B cell (primary cell): ENCODE data around the gene GABRR1. TPM values are rescaled to one million over a fixed set of nuclear protein-coding genes. Genes with fewer than 3 reads are reported as not detected.

Source experiments
- ATAC-seq: fragments of 200-7000 bp; cut with Tn5 transposase; one replicate; pipeline ENCODE4 v1.10.0; 2021; ENCODE audit warnings: low read depth, mild to moderate bottlenecking, moderate number of reproducible peaks, moderate library complexity
- CTCF ChIA-PET: fragments of 350-600 bp; sonication (Branson Sonifier 250); formaldehyde crosslinking; loops from one replicate; lab custom pipeline; 2021; ENCODE audit warnings: antibody characterized with exemption, inconsistent platforms; lab: Charles Lee
- POLR2A ChIA-PET: fragments of 350-600 bp; sonication (Branson Sonifier 250); formaldehyde crosslinking; loops from one replicate; lab custom pipeline; 2021; ENCODE audit warnings: antibody characterized with exemption; lab: Charles Lee
- DNase-seq: peaks from one replicate; pipeline ENCODE4 v3.0.0; 2013
- H2AFZ ChIP-seq: 2 replicates; pipeline ENCODE4 v1.6.1; 2012; ENCODE audit warnings: mild to moderate bottlenecking, low read depth, low read length; ENCODE audit not compliant: insufficient read depth, poor library complexity, severe bottlenecking
- H3K27ac ChIP-seq, 2 donors: 1 replicate in 1 of 2; 2 replicates in 1 of 2; pipeline ENCODE4 v1.5.1; 2012 to 2013; ENCODE audit warnings: low read length in 2 of 2, mild to moderate bottlenecking in 2 of 2, moderate library complexity in 1 of 2
- H3K27me3 ChIP-seq, 4 experiments: fragments of 200-600 bp in 1 of 4; sonication (generic) in 1 of 4; replicated peaks in 1 of 4; 1 replicate in 2 of 4; 2 replicates in 2 of 4; pipeline versions ENCODE4 v1.6.1 to v1.7.0; 2013 to 2016; ENCODE audit warnings: low read length in 3 of 4, mild to moderate bottlenecking in 2 of 4, mixed read lengths in 1 of 4, moderate library complexity in 1 of 4; ENCODE audit not compliant: insufficient read depth in 4 of 4, control insufficient read depth in 3 of 4; ENCODE audit errors: control extremely low read depth in 1 of 4
- H3K36me3 ChIP-seq, 2 experiments: replicated peaks in 1 of 2; 1 replicate in 1 of 2; 2 replicates in 1 of 2; pipeline versions ENCODE4 v1.6.1 to v1.7.1; 2013; ENCODE audit warnings: low read length in 1 of 2; ENCODE audit not compliant: insufficient read depth in 2 of 2, control insufficient read depth in 1 of 2; ENCODE audit errors: control extremely low read depth in 1 of 2, extremely low read depth in 1 of 2
- H3K4me1 ChIP-seq, 2 donors: fragments of 200-600 bp in 1 of 2; sonication (generic) in 1 of 2; 1 replicate in 1 of 2; 2 replicates in 1 of 2; pipeline versions ENCODE4 v1.5.1 to v1.6.1; 2013 to 2017; ENCODE audit warnings: low read length in 2 of 2; ENCODE audit not compliant: control insufficient read depth in 2 of 2, insufficient read depth in 2 of 2
- H3K4me2 ChIP-seq: replicated peaks from 2 replicates; pipeline ENCODE3; 2012; ENCODE audit warnings: mild to moderate bottlenecking, low read depth, low read length; ENCODE audit not compliant: poor library complexity, severe bottlenecking
- H3K4me3 ChIP-seq, 5 experiments: fragments of 200-600 bp in 1 of 5; sonication (generic) in 1 of 5; 1 replicate in 3 of 5; 2 replicates in 2 of 5; pipeline versions ENCODE4 v1.5.1 to v1.7.0; 2011 to 2016; ENCODE audit warnings: low read length in 4 of 5, mild to moderate bottlenecking in 4 of 5, low read depth in 2 of 5, control low read depth in 1 of 5, moderate library complexity in 1 of 5; ENCODE audit not compliant: insufficient read depth in 1 of 5; ENCODE audit errors: control extremely low read depth in 1 of 5, extremely low read depth in 1 of 5
- H3K79me2 ChIP-seq: fragments of 200-600 bp; sonication (generic); one replicate; pipeline ENCODE4 v1.6.0; 2016; ENCODE audit warnings: low read length; ENCODE audit not compliant: control insufficient read depth, insufficient read depth
- H3K9ac ChIP-seq: fragments of 200-600 bp; sonication (generic); 2 replicates; pipeline ENCODE4 v1.6.1; 2017; ENCODE audit warnings: mild to moderate bottlenecking, low read length, moderate library complexity
- H3K9me3 ChIP-seq, 3 donors: one replicate each; pipeline versions ENCODE4 v1.6.1 to v1.7.1; 2013; ENCODE audit warnings: low read length in 2 of 3; ENCODE audit not compliant: control insufficient read depth in 2 of 3, insufficient read depth in 1 of 3; ENCODE audit errors: control extremely low read depth in 1 of 3
- H4K20me1 ChIP-seq: 2 replicates; pipeline ENCODE4 v1.6.0; 2012; ENCODE audit warnings: mild to moderate bottlenecking, low read length; ENCODE audit not compliant: insufficient read depth, control insufficient read depth, poor library complexity, severe bottlenecking
- H3K27ac Mint-ChIP-seq: one replicate; pipeline ENCODE4 v1.8.0; 2021; ENCODE audit warnings: mixed read lengths
- H3K27me3 Mint-ChIP-seq: one replicate; pipeline ENCODE4 v1.8.0; 2021; ENCODE audit warnings: mixed read lengths
- H3K4me1 Mint-ChIP-seq: one replicate; pipeline ENCODE4 v1.8.0; 2021; ENCODE audit warnings: mixed read lengths
- H3K4me3 Mint-ChIP-seq: one replicate; pipeline ENCODE4 v1.8.0; 2021; ENCODE audit warnings: mixed read lengths
- H3K9me3 Mint-ChIP-seq: one replicate; pipeline ENCODE4 v1.8.0; 2022; ENCODE audit warnings: mixed read lengths; ENCODE audit not compliant: insufficient read depth
- EZH2 ChIP-seq: IDR thresholded peaks from 2 replicates; pipeline ENCODE4 v1.6.1; 2012; ENCODE audit warnings: borderline replicate concordance, low read depth, mild to moderate bottlenecking, moderate library complexity, low read length; ENCODE audit not compliant: insufficient read depth, poor library complexity, severe bottlenecking
- WGBS: methylation state at CpG from one replicate; pipeline ENCODE4 v1.1.5; 2013; ENCODE audit warnings: missing lambda C conversion rate; ENCODE audit not compliant: insufficient coverage; 5-methylcytosine and 5-hydroxymethylcytosine counted together
- intact Hi-C: fragments of 100-400 bp; cut with micrococcal nuclease; formaldehyde crosslinking; loops from one replicate; pipeline ENCODE4 v1.10.0; 2022
- polyA plus RNA-seq: library from polyadenylated mRNA; depleted of rRNA; stranded (reverse); fragments of >200 nt; gene quantifications from 2 replicates; pipeline ENCODE4 v1.2.3, GENCODE V29; 2012
- total RNA-seq, 2 donors: library from RNA; stranded (reverse); fragments of 120-200 nt in 1 of 2; gene quantifications; 1 replicate in 1 of 2; 2 replicates in 1 of 2; pipeline versions ENCODE4 v1.2.3 to v1.2.4, GENCODE V29; 2013 to 2022
- TF ChIP-seq, protein P1 (sequence below): fragments of 200-600 bp; IDR thresholded peaks from one replicate; pipeline ENCODE4 v1.8.0; 2022; ENCODE audit warnings: antibody characterized with exemption, mild to moderate bottlenecking

Gene GABRR1
- total and polyA plus RNA-seq, 2 donors (not counting 1 experiment from before 2014, with no cell fraction given): not detected

DNA sequence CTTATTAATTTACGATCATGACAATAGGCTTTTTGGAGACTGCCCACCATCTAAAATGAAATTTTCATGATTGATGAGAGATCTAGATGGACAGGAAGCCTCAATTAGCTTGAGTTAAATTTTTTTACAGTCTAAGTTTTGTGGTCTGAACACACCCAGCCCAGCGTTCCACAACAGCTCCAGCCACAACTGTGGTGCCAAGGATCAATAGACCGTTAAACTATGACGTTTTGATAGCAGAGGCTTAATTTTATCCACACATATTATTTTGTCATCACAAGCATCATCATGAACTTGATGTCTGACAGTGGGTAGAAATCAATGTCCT, 5.5 kb upstream of the GABRR1 start:
- DNase-seq: no peak
- no peaks in the 10 kb centered on the region for H3K36me3 ChIP-seq
- H4K20me1 ChIP-seq: no peaks in the 10 kb centered on the region
- Mint-ChIP-seq H3K4me3 (no peak overlapping the region), H3K27me3 (peaks cover 7% of the 10 kb centered on the region), H3K4me1 (no peaks in the 10 kb centered on the region), H3K27ac (no peak overlapping the region), H3K9me3 (peaks cover 2% of the 10 kb centered on the region)
- no peak overlapping the region for H3K27ac ChIP-seq
- POLR2A ChIA-PET: no interaction called here
- no peak overlapping the region for H3K4me3 ChIP-seq
- H3K4me2 ChIP-seq: no peak overlapping the region
- no peak overlapping the region for H3K9ac ChIP-seq
- no peak for TF ChIP-seq EZH2
- TF ChIP-seq, protein P1, sequence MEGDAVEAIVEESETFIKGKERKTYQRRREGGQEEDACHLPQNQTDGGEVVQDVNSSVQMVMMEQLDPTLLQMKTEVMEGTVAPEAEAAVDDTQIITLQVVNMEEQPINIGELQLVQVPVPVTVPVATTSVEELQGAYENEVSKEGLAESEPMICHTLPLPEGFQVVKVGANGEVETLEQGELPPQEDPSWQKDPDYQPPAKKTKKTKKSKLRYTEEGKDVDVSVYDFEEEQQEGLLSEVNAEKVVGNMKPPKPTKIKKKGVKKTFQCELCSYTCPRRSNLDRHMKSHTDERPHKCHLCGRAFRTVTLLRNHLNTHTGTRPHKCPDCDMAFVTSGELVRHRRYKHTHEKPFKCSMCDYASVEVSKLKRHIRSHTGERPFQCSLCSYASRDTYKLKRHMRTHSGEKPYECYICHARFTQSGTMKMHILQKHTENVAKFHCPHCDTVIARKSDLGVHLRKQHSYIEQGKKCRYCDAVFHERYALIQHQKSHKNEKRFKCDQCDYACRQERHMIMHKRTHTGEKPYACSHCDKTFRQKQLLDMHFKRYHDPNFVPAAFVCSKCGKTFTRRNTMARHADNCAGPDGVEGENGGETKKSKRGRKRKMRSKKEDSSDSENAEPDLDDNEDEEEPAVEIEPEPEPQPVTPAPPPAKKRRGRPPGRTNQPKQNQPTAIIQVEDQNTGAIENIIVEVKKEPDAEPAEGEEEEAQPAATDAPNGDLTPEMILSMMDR: no peak
- no peaks in the 10 kb centered on the region for H3K9me3 ChIP-seq
- intact Hi-C loops: no loop called here
- WGBS: no CpG with 5 or more reads among the region's 4 CpGs
- no peak for ATAC-seq
- H2AFZ ChIP-seq: no peak overlapping the region
- CTCF ChIA-PET: no interaction called here
- H3K79me2 ChIP-seq: no peaks in the 10 kb centered on the region
- no peaks in the 10 kb centered on the region for H3K4me1 ChIP-seq
- peaks cover 0 to 4% (median 0%) of the 10 kb centered on the region in 4 experiments for H3K27me3 ChIP-seq

GRCh38 chr6:89221971-89222711, 5.0 kb upstream of the GABRR1 start:
- Histone ChIP-seq H2AFZ (no peak overlapping the region), H3K4me2 (no peak overlapping the region), H3K9me3 (no peaks in the 10 kb centered on the region)

More at GRCh38 chr6:89221971-89222711, 5.0 kb upstream of the GABRR1 start:
- DNase-seq (no peak), ATAC-seq (no peak)
- no peak overlapping the region for H3K9ac ChIP-seq
- no peaks in the 10 kb centered on the region for H3K36me3 ChIP-seq
- H4K20me1 ChIP-seq: no peaks in the 10 kb centered on the region
- H3K9me3 Mint-ChIP-seq: peaks cover 2% of the 10 kb centered on the region
- CTCF ChIA-PET: no interaction called here
- H3K79me2 ChIP-seq: no peaks in the 10 kb centered on the region
- H3K27ac Mint-ChIP-seq: no peak overlapping the region
- H3K4me3 ChIP-seq: no peak overlapping the region
- no peak overlapping the region for H3K4me3 Mint-ChIP-seq
- no peaks in the 10 kb centered on the region for H3K4me1 ChIP-seq
- peaks cover 0 to 7% (median 0%) of the 10 kb centered on the region in 4 experiments for H3K27me3 ChIP-seq
- intact Hi-C loops: no loop called here
- H3K27ac ChIP-seq: no peak overlapping the region
- POLR2A ChIA-PET: no interaction called here
- no peaks in the 10 kb centered on the region for H3K4me1 Mint-ChIP-seq
- TF ChIP-seq, protein P1: no peak
- no peak for TF ChIP-seq EZH2
- peaks cover 12% of the 10 kb centered on the region for H3K27me3 Mint-ChIP-seq
- WGBS: 100% methylated on average over 4 of the region's 7 CpGs
